GM23338 (cell line): ENCODE results near the gene KIF3B. TPM values are rescaled to one million over a fixed set of nuclear protein-coding genes. Genes with fewer than 3 reads are reported as not detected.

Experiments used
- ATAC-seq: fragments of 200-7000 bp; cut with Tn5 transposase; 3 replicates; pipeline ENCODE4 v1.9.1; 2020
- DNase-seq: peaks from one replicate; pipeline ENCODE4 v3.0.0-alpha.2; 2015; ENCODE audit warnings: low spot score
- H2AFZ ChIP-seq: fragments of 200-600 bp; sonication (generic); 2 replicates; pipeline ENCODE4 v1.8.0; 2016; ENCODE audit warnings: antibody characterized with exemption, mild to moderate bottlenecking, moderate library complexity
- H3F3A ChIP-seq: fragments of 200-600 bp; sonication (generic); replicated peaks from 2 replicates; pipeline ENCODE4 v1.8.0; 2017; ENCODE audit warnings: antibody characterized with exemption, mixed run types, low read depth
- H3K27ac ChIP-seq: fragments of 200-600 bp; sonication (generic); 2 replicates; pipeline ENCODE4 v1.6.1; 2016; ENCODE audit warnings: low read depth
- H3K27me3 ChIP-seq: fragments of 200-600 bp; sonication (generic); 2 replicates; pipeline ENCODE4 v1.8.0; 2016; ENCODE audit warnings: mild to moderate bottlenecking, mixed run types, moderate library complexity; ENCODE audit not compliant: insufficient read depth
- H3K36me3 ChIP-seq: fragments of 200-600 bp; sonication (generic); 2 replicates; pipeline ENCODE4 v1.8.0; 2016; ENCODE audit warnings: mild to moderate bottlenecking; ENCODE audit not compliant: insufficient read depth
- H3K4me1 ChIP-seq: fragments of 200-600 bp; sonication (generic); 2 replicates; pipeline ENCODE4 v1.8.0; 2016; ENCODE audit warnings: mild to moderate bottlenecking, moderate library complexity; ENCODE audit not compliant: insufficient read depth
- H3K4me2 ChIP-seq: fragments of 200-600 bp; sonication (generic); 2 replicates; pipeline ENCODE4 v1.7.1; 2017; ENCODE audit warnings: mixed run types
- H3K4me3 ChIP-seq: fragments of 200-600 bp; sonication (generic); 2 replicates; pipeline ENCODE4 v1.6.1; 2016; ENCODE audit warnings: mixed run types
- H3K79me2 ChIP-seq: fragments of 200-600 bp; sonication (generic); replicated peaks from 2 replicates; pipeline ENCODE4 v1.8.0; 2017; ENCODE audit warnings: mild to moderate bottlenecking; ENCODE audit not compliant: insufficient read depth
- H3K9me2 ChIP-seq: fragments of 200-600 bp; sonication (generic); 2 replicates; pipeline ENCODE4 v1.8.0; 2017; ENCODE audit not compliant: insufficient read depth
- H4K20me1 ChIP-seq: fragments of 200-600 bp; sonication (generic); replicated peaks from 2 replicates; pipeline ENCODE4 v1.8.0; 2017; ENCODE audit warnings: mild to moderate bottlenecking; ENCODE audit not compliant: insufficient read depth
- H3K27ac Mint-ChIP-seq: 2 replicates; pipeline ENCODE4 v1.8.0; 2020; ENCODE audit warnings: inconsistent platforms, mild to moderate bottlenecking, moderate library complexity, mixed read lengths
- H3K27me3 Mint-ChIP-seq: 3 replicates; pipeline ENCODE4 v1.8.0; 2022; ENCODE audit warnings: low read depth, mild to moderate bottlenecking, moderate library complexity, mixed read lengths, inconsistent platforms; ENCODE audit not compliant: insufficient read depth, poor library complexity
- H3K36me3 Mint-ChIP-seq: 3 replicates; pipeline ENCODE4 v1.8.0; 2021; ENCODE audit warnings: low read depth, mild to moderate bottlenecking, inconsistent platforms, moderate library complexity, mixed read lengths
- H3K4me1 Mint-ChIP-seq: 3 replicates; pipeline ENCODE4 v1.8.0; 2020; ENCODE audit warnings: mild to moderate bottlenecking, inconsistent platforms, mixed read lengths
- H3K4me3 Mint-ChIP-seq: 3 replicates; pipeline ENCODE4 v1.8.0; 2021; ENCODE audit warnings: moderate library complexity, mild to moderate bottlenecking, inconsistent platforms, mixed read lengths
- H3K9me3 Mint-ChIP-seq: 3 replicates; pipeline ENCODE4 v1.8.0; 2020; ENCODE audit warnings: moderate library complexity, mild to moderate bottlenecking, inconsistent platforms, mixed read lengths
- CREB1 ChIP-seq: fragments of 250-450 bp; sonication (Bioruptor Pico); IDR thresholded peaks from 2 replicates; pipeline ENCODE4 v1.5.0; 2020; ENCODE audit warnings: low read depth, mild to moderate bottlenecking, moderate library complexity
- CTCF ChIP-seq, 2 experiments: fragments of 200-600 bp in 1 of 2; sonication (generic) in 1 of 2; conservative IDR thresholded peaks; 2 replicates each; pipeline versions ENCODE4 v1.5.1 to v1.6.1; 2016 to 2017; ENCODE audit warnings: antibody characterized with exemption in 2 of 2, low read depth in 2 of 2, mild to moderate bottlenecking in 2 of 2, moderate library complexity in 1 of 2
- ETS1 ChIP-seq: IDR thresholded peaks from 2 replicates; pipeline ENCODE4 v1.6.1; 2016; ENCODE audit warnings: antibody characterized with exemption
- EZH2 ChIP-seq: fragments of 200-600 bp; sonication (generic); IDR thresholded peaks from one replicate; pipeline ENCODE4 v1.8.0; 2017; ENCODE audit warnings: antibody characterized with exemption, mild to moderate bottlenecking, low read depth; ENCODE audit not compliant: unreplicated experiment
- EZH2phosphoT487 ChIP-seq: fragments of 200-600 bp; sonication (generic); IDR thresholded peaks from one replicate; pipeline ENCODE4 v1.8.1; 2018; ENCODE audit warnings: antibody characterized with exemption; ENCODE audit not compliant: unreplicated experiment
- JUNB ChIP-seq: IDR thresholded peaks from one replicate; pipeline ENCODE4 v1.6.1; 2016; ENCODE audit warnings: antibody characterized with exemption; ENCODE audit not compliant: unreplicated experiment
- NANOG ChIP-seq: IDR thresholded peaks from 2 replicates; pipeline ENCODE4 v1.6.1; 2016; ENCODE audit warnings: antibody characterized with exemption, borderline replicate concordance
- POLR2AphosphoS5 ChIP-seq: IDR thresholded peaks from 2 replicates; pipeline ENCODE4 v1.6.1; 2016; ENCODE audit warnings: antibody characterized with exemption, low read depth
- REST ChIP-seq: IDR thresholded peaks from one replicate; pipeline ENCODE4 v1.6.1; 2018; ENCODE audit warnings: antibody characterized with exemption; ENCODE audit not compliant: unreplicated experiment
- STAT1 ChIP-seq: IDR thresholded peaks from one replicate; pipeline ENCODE4 v1.6.1; 2016; ENCODE audit warnings: antibody characterized with exemption; ENCODE audit not compliant: unreplicated experiment
- ZNF114 ChIP-seq: fragments of 250-450 bp; sonication (Bioruptor Pico); IDR thresholded peaks from 2 replicates; pipeline ENCODE4 v1.5.0; 2020; ENCODE audit warnings: mild to moderate bottlenecking, moderate library complexity
- ZNF331 ChIP-seq: fragments of 250-450 bp; sonication (Bioruptor Pico); IDR thresholded peaks from 2 replicates; pipeline ENCODE4 v1.5.0; 2020; ENCODE audit warnings: low read depth, mild to moderate bottlenecking, moderate library complexity
- ZNF462 ChIP-seq: fragments of 250-450 bp; sonication (Bioruptor Pico); IDR thresholded peaks from 2 replicates; pipeline ENCODE4 v1.5.0; 2020; ENCODE audit warnings: mild to moderate bottlenecking, moderate library complexity
- polyA plus RNA-seq: library from polyadenylated mRNA; unstranded; fragments of >200 nt; fragmentation: Nextera tagmentation; extraction: Ambion mirVana; gene quantifications from 2 replicates; pipeline ENCODE4 v1.2.1, GENCODE V29; 2016
- total RNA-seq: library from RNA; depleted of rRNA; stranded (reverse); fragments of >200 nt; shearing (Covaris generic); gene quantifications from 2 replicates; pipeline ENCODE4 v1.2.3, GENCODE V29; 2014

KIF3B gene
- total and polyA plus RNA-seq, 2 experiments from 2014 or later = 6.1 to 22.8 TPM

GRCh38 chr20:32251470-32251869, 26.0 kb upstream of the KIF3B start:
- no peak overlapping the region for H3K27ac Mint-ChIP-seq
- DNase-seq (no peak), ATAC-seq (no peak)
- H3K27me3 Mint-ChIP-seq = peaks cover 1% of the 10 kb centered on the region
- H3K36me3 Mint-ChIP-seq = no peaks in the 10 kb centered on the region
- no peak overlapping the region for H3K4me2 ChIP-seq
- H3K27ac ChIP-seq = no peak overlapping the region
- no peaks in the 10 kb centered on the region for H3K4me1 Mint-ChIP-seq
- H3K9me3 Mint-ChIP-seq = no peaks in the 10 kb centered on the region
- H3K4me1 ChIP-seq = no peaks in the 10 kb centered on the region
- no peaks in the 10 kb centered on the region for H3K79me2 ChIP-seq
- H3K36me3 ChIP-seq = no peaks in the 10 kb centered on the region
- no peak overlapping the region for H3K4me3 ChIP-seq
- no peaks in the 10 kb centered on the region for H3K27me3 ChIP-seq
- 0 out of 2 replicates have a peak, but pooled peaks cover 2% of the 10 kb centered on the region for H3F3A ChIP-seq
- H3K4me3 Mint-ChIP-seq = no peak overlapping the region
- H2AFZ ChIP-seq = peak overlapping the region; percentile 63
- no peaks in the 10 kb centered on the region for H3K9me2 ChIP-seq
- TF ChIP-seq CTCF (conservative IDR thresholded peaks at IDR 0.05; ENCODE audit: low read depth in 2 of 2) = no peak
- no peak for TF ChIP-seq REST
- TF ChIP-seq ZNF114 (CRISPR knock-in tag) = no peak
- no peak for TF ChIP-seq ETS1
- TF ChIP-seq NANOG = no peak
- no peak for TF ChIP-seq ZNF331 (CRISPR knock-in tag)
- no peak for TF ChIP-seq STAT1
- no peak for TF ChIP-seq POLR2AphosphoS5
- TF ChIP-seq ZNF462 = no peak
- TF ChIP-seq EZH2 = no peak
- TF ChIP-seq JUNB = no peak
- no peak for TF ChIP-seq CREB1 (CRISPR knock-in tag)
- no peak for TF ChIP-seq EZH2phosphoT487
- H4K20me1 ChIP-seq = no peaks in the 10 kb centered on the region; the same call in 1 of the 2 replicates
